Lower leg skin (tissue), 4 donors: Measurements from ENCODE around the gene ZBTB20. TPM values are rescaled to one million over a fixed set of nuclear protein-coding genes. Genes with fewer than 3 reads are reported as not detected.

ENCODE experiments used
- DNase-seq, 2 donors: peaks; one replicate each; pipeline ENCODE4 v3.0.0-alpha.2; 2019; ENCODE audit warnings: low spot score in 2 of 2
- H3K4me3 ChIP-seq: fragments of 200-600 bp; sonication (generic); 2 replicates; pipeline ENCODE4 v1.5.1; 2017; ENCODE audit warnings: mild to moderate bottlenecking, low read depth; ENCODE audit not compliant: poor library complexity, severe bottlenecking
- POLR2A ChIP-seq, 2 donors: fragments of 450-650 bp; IDR thresholded peaks; one replicate each; pipeline ENCODE4 v1.6.1; 2016 to 2017; ENCODE audit warnings: antibody characterized with exemption in 2 of 2, mild to moderate bottlenecking in 1 of 2, moderate library complexity in 1 of 2
- WGBS, 2 donors: methylation state at CpG; one replicate each; pipeline ENCODE4 v1.1.5; 2018; 5-methylcytosine and 5-hydroxymethylcytosine counted together
- intact Hi-C: fragments of 100-400 bp; cut with DNase I; formaldehyde crosslinking; loops from one replicate; pipeline ENCODE4 v1.15.0; 2023; ENCODE audit warnings: low total_unique reads
- total RNA-seq, 4 donors: library from RNA; depleted of rRNA; stranded (reverse); fragments of >200 nt; gene quantifications; one replicate each; pipeline ENCODE4 v1.1.0, GENCODE V29; 2016
- TF ChIP-seq, protein P1 (sequence below), 3 donors: fragments of 450-650 bp; IDR thresholded peaks; one replicate each; pipeline ENCODE4 v1.5.1; 2016; ENCODE audit warnings: antibody characterized with exemption in 3 of 3, mild to moderate bottlenecking in 3 of 3, moderate library complexity in 2 of 3

Gene ZBTB20
- total RNA-seq, 4 donors from 2014 or later = 22.5 to 41.9 (median 33.1) TPM

DNA sequence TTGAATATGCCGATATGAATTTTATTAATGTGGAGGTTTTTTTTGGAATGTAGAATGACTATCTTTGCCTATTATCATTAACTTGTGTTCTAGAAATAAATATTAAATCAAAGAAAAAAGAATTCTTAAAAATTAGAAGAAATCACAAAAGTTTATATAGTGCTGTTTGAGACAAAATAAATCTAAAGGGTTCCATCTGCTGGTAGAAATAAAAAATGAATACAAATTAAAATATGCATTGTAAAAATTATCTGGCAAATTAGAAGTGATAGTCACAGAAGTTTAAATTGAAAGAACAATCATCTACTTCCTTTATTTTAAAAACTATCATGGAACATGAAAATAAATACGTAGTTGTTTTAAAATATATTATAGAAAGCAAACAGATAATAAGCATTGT is 22.7 kb upstream of the ZBTB20 start:
- 70 to 78% methylated on average over 2 of the region's 2 CpGs for WGBS, 2 donors
- intact Hi-C loops = loop anchor here (5.0 kb wide), 1 partner anchor 613 kb away; no protein-coding TSS in a partner anchor
- no peak overlapping the region for H3K4me3 ChIP-seq
- TF ChIP-seq, protein P1, sequence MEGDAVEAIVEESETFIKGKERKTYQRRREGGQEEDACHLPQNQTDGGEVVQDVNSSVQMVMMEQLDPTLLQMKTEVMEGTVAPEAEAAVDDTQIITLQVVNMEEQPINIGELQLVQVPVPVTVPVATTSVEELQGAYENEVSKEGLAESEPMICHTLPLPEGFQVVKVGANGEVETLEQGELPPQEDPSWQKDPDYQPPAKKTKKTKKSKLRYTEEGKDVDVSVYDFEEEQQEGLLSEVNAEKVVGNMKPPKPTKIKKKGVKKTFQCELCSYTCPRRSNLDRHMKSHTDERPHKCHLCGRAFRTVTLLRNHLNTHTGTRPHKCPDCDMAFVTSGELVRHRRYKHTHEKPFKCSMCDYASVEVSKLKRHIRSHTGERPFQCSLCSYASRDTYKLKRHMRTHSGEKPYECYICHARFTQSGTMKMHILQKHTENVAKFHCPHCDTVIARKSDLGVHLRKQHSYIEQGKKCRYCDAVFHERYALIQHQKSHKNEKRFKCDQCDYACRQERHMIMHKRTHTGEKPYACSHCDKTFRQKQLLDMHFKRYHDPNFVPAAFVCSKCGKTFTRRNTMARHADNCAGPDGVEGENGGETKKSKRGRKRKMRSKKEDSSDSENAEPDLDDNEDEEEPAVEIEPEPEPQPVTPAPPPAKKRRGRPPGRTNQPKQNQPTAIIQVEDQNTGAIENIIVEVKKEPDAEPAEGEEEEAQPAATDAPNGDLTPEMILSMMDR (IDR thresholded peaks at IDR 0.05) = no peak
- TF ChIP-seq POLR2A (IDR thresholded peaks at IDR 0.05) = no peak
- DNase-seq = no peak

DNA sequence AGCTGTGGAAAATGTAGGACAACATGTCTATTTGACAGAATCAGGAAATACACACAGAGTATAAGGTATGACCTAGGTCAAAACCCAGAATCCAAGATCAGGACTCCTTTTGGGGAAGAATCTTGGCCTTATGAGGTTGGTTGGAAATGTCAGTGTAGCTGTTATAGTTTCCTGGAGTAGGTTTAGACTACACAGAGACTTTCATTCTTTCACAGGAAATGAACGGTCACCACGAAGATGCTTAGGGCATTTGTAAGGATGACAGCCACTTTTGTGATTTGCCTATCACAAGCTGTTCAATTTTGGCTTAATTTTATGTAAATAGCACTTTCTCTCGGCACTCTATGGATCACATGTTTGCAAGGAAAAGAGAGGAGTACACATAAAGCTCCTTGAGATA is 18.6 kb upstream of the ZBTB20 start:
- 70 to 71% methylated on average over 3 of the region's 3 CpGs for WGBS, 2 donors
- TF ChIP-seq POLR2A (IDR thresholded peaks at IDR 0.05) = no peak
- TF ChIP-seq, protein P1 (IDR thresholded peaks at IDR 0.05) = no peak
- intact Hi-C loops = loop anchor here (5.0 kb wide), 1 partner anchor 608 kb away; no protein-coding TSS in a partner anchor
- H3K4me3 ChIP-seq = no peak overlapping the region
- no peak for DNase-seq

DNA sequence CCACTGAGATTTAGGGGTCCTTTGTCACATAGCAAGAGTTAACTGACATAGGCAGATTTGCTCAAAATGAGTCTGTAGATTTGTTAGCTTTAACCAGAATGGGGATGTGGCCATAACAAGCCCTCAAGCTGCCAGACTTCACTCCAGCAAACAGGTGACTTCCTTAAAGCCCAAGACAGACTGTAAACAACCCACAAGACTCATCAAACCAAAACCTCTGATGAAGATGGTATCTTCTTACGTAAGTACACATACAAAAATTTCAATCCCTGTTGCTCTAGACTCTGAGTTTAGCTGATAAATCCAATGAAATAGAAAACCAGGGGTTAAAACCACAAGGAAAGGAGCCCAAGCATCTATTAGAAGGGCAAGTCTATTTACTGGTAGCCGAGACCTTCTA is 18.2 kb upstream of the ZBTB20 start:
- DNase-seq = no peak
- 84 to 86% methylated on average over 2 of the region's 2 CpGs for WGBS, 2 donors
- intact Hi-C loops = loop anchor here (5.0 kb wide), 1 partner anchor 608 kb away; no protein-coding TSS in a partner anchor
- no peak for TF ChIP-seq POLR2A (IDR thresholded peaks at IDR 0.05)
- TF ChIP-seq, protein P1 (IDR thresholded peaks at IDR 0.05) = no peak
- no peak overlapping the region for H3K4me3 ChIP-seq

DNA sequence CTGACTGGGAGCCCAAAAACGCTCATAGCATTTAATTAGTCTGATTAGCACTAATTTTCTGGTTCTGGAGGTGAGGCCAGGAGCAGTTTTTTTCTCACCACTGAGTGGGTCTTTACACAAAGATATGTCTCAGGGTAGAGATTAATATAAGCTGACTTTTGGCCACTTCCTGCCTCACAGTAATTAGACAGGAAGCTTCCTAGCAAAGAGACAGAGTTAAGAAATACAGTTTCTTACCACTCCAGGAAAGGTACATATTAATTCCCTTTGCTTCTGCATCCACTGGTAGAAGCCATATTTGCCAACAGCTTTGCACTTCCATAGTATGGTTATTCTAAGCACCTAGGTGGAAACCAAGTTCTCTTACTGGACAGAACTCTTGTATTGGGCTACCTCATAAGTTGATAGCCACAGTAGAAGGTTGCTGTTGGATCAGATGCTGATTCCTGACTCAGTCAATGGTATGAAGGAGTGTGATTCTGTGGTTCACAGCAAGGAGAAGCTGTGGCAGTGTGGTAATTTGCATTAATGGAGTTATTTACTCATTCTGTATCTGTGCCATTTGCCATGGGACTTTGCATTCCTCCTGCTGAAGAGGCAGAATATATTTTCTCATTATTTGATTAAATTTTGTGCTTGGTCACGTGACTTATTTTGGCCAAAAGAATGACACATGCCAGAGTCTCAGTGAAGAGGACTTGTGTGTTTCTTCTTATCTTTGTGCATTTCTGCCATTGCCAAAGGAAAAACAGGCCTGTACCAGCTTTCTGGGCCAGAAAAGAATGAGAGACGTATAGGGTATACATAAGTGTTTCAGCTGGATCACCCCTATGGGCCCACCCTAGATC is 17.5 kb upstream of the ZBTB20 start:
- no peak for TF ChIP-seq POLR2A (IDR thresholded peaks at IDR 0.05)
- TF ChIP-seq, protein P1 (IDR thresholded peaks at IDR 0.05) = no peak
- no peak overlapping the region for H3K4me3 ChIP-seq
- 91 to 93% methylated on average over 3 of the region's 3 CpGs for WGBS, 2 donors
- intact Hi-C loops = loop anchor here (5.0 kb wide), 1 partner anchor 607 kb away; no protein-coding TSS in a partner anchor
- no peak for DNase-seq

DNA sequence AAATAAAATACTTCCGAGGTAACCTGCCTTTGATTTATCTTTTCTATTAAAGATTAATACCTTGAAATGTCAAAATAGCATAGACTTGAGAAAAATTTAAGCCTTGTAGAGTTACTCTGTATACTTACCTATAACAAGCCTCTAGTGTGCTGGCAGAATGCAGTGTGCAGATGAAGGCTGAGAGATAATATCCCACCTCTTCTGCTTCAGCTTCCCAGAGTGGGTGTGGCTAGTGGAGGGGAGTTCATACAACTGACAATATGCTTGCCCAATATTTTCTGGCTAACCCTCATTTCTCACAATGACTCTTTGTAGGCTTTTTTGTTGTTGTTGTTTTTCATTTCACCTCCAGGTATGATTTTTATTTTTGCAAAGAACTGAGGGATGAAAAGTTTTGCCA is 15.7 kb upstream of the ZBTB20 start:
- WGBS, 2 donors = 50 to 53% methylated on average over 1 of the region's 1 CpG
- no peak for DNase-seq
- TF ChIP-seq POLR2A (IDR thresholded peaks at IDR 0.05) = no peak
- TF ChIP-seq, protein P1 (IDR thresholded peaks at IDR 0.05) = no peak
- intact Hi-C loops = no loop called here
- H3K4me3 ChIP-seq = no peak overlapping the region
